ENCODE results near the gene SSBP3. TPM values are rescaled to one million over a fixed set of nuclear protein-coding genes. Genes with fewer than 3 reads are reported as not detected.

Gene SSBP3
- total and polyA plus RNA-seq, 2 experiments from 2014 or later, result 47.4 to 68.6 TPM

- TF ChIP-seq CREB1 (CRISPR knock-in tag; IDR thresholded peaks at IDR 0.05; ENCODE audit: low read depth) (no peak), EZH2 (IDR thresholded peaks at IDR 0.05; ENCODE audit: low read depth, unreplicated experiment) (no peak), CTCF (conservative IDR thresholded peaks at IDR 0.05; ENCODE audit: low read depth in 2 of 2) (no peak), ZNF331 (CRISPR knock-in tag; IDR thresholded peaks at IDR 0.05; ENCODE audit: low read depth) (no peak), ZNF114 (CRISPR knock-in tag; IDR thresholded peaks at IDR 0.05) (no peak), JUNB (IDR thresholded peaks at IDR 0.05; ENCODE audit: unreplicated experiment) (no peak), POLR2AphosphoS5 (IDR thresholded peaks at IDR 0.05; ENCODE audit: low read depth) (no peak), NANOG (IDR thresholded peaks at IDR 0.05; ENCODE audit: borderline replicate concordance) (no peak), EZH2phosphoT487 (IDR thresholded peaks at IDR 0.05; ENCODE audit: unreplicated experiment) (no peak), ETS1 (IDR thresholded peaks at IDR 0.05) (no peak), REST (IDR thresholded peaks at IDR 0.05; ENCODE audit: unreplicated experiment) (no peak), ZNF462 (CRISPR knock-in tag; IDR thresholded peaks at IDR 0.05) (no peak), STAT1 (IDR thresholded peaks at IDR 0.05; ENCODE audit: unreplicated experiment) (no peak)
- Mint-ChIP-seq H3K9me3 (no peaks in the 10 kb centered on the region), H3K36me3 (ENCODE audit: low read depth) (peaks cover 16% of the 10 kb centered on the region), H3K27ac (peak overlapping the region; percentile 74), H3K4me3 (no peak overlapping the region), H3K4me1 (peaks cover 46% of the 10 kb centered on the region), H3K27me3 (ENCODE audit: insufficient read depth, low read depth, poor library complexity) (peaks cover 28% of the 10 kb centered on the region)
- H4K20me1 ChIP-seq (replicated peaks; ENCODE audit: insufficient read depth), result peaks cover 12% of the 10 kb centered on the region
- ATAC-seq (no peak), DNase-seq (ENCODE audit: low spot score) (no peak)
- H3K4me2 ChIP-seq, result no peak overlapping the region
- H3K79me2 ChIP-seq (replicated peaks; ENCODE audit: insufficient read depth), result no peaks in the 10 kb centered on the region
- no peak overlapping the region for H2AFZ ChIP-seq
- no peaks in the 10 kb centered on the region for H3F3A ChIP-seq (replicated peaks; ENCODE audit: low read depth)
- H3K27ac ChIP-seq (ENCODE audit: low read depth), result no peak overlapping the region
- no peaks in the 10 kb centered on the region; the same call in 1 of the 2 replicates for H3K4me1 ChIP-seq (ENCODE audit: insufficient read depth)
- H3K27me3 ChIP-seq (ENCODE audit: insufficient read depth), result no peaks in the 10 kb centered on the region
- H3K4me3 ChIP-seq, result no peak overlapping the region
- no peaks in the 10 kb centered on the region for H3K36me3 ChIP-seq (ENCODE audit: insufficient read depth)
- no peaks in the 10 kb centered on the region for H3K9me2 ChIP-seq (ENCODE audit: insufficient read depth)
These were observed 182.0 kb downstream of the SSBP3 start for GRCh38 chr1:54224233-54224632.
